Duodenal mucosa (tissue), 2 donors: Measurements from ENCODE around the gene ARHGAP45.
A peak's percentile ranks its signal among the peaks of the same experiment; 100 is the strongest.

ENCODE experiments used
- H3K27ac ChIP-seq: one replicate; pipeline ENCODE4 v1.7.0; 2013; ENCODE audit warnings: low read depth, low read length
- H3K27me3 ChIP-seq, 2 donors: one replicate each; pipeline ENCODE4 v1.7.0; 2013; ENCODE audit warnings: low read length in 2 of 2, control low read depth in 1 of 2; ENCODE audit not compliant: insufficient read depth in 2 of 2, control insufficient read depth in 1 of 2
- H3K36me3 ChIP-seq, 2 donors: one replicate each; pipeline ENCODE4 v1.7.0; 2013; ENCODE audit warnings: low read length in 2 of 2, control low read depth in 1 of 2; ENCODE audit not compliant: insufficient read depth in 2 of 2, control insufficient read depth in 1 of 2
- H3K4me1 ChIP-seq, 2 donors: one replicate each; pipeline ENCODE4 v1.7.0; 2013; ENCODE audit warnings: low read length in 2 of 2, control low read depth in 1 of 2; ENCODE audit not compliant: insufficient read depth in 2 of 2, control insufficient read depth in 1 of 2
- H3K4me3 ChIP-seq, 2 donors: one replicate each; pipeline ENCODE4 v1.7.0; 2013; ENCODE audit warnings: low read length in 2 of 2, low read depth in 1 of 2
- H3K9ac ChIP-seq, 2 donors: one replicate each; pipeline ENCODE4 v1.7.0; 2013; ENCODE audit warnings: low read length in 2 of 2, low read depth in 1 of 2
- H3K9me3 ChIP-seq, 2 donors: one replicate each; pipeline ENCODE4 v1.7.0; 2013; ENCODE audit warnings: low read length in 2 of 2, control low read depth in 1 of 2; ENCODE audit not compliant: control insufficient read depth in 1 of 2

The ARHGAP45 gene

GRCh38 chr19:1064661-1065605 is 2.0 kb upstream of the ARHGAP45 start:
- Histone ChIP-seq H3K4me1 (peaks cover 14 to 30% of the 10 kb centered on the region in 2 donors), H3K9me3 (no peaks in the 10 kb centered on the region), H3K36me3 (no peaks in the 10 kb centered on the region), H3K27ac (no peak overlapping the region), H3K4me3 (no peak overlapping the region), H3K27me3 (peaks cover 13 to 29% of the 10 kb centered on the region in 2 donors), H3K9ac (no peak overlapping the region)

DNA sequence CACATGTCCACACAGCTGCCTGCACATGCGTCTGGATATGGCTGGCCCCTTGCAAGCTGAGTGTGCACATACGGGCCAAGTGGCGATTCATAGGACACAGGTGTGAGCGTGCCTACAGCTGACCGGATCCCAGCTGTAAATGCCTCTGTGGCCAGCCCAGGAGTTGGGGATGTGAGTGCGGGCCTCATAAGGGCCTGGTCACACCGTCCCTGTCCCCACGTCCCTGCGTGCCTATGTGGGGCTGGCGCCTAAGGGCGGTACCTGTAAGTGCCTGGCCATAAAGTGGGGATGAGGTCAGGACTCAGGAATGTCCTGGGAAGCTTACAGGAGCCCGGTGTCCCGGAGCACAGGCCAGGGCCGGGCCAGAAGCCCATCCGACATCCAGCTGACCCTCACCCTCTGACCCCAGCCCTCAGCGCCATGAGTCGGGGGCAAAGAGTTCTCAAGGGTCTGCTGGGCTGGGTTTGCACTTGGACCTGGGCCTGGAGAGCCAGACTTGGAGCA is 1.3 kb upstream of the ARHGAP45 start:
- no peak overlapping the region for H3K9ac ChIP-seq
- peaks cover 14 to 30% of the 10 kb centered on the region in 2 donors for H3K4me1 ChIP-seq
- no peak overlapping the region for H3K27ac ChIP-seq
- no peaks in the 10 kb centered on the region for H3K9me3 ChIP-seq
- peaks cover 13 to 30% of the 10 kb centered on the region in 2 donors for H3K27me3 ChIP-seq
- no peaks in the 10 kb centered on the region for H3K36me3 ChIP-seq
- H3K4me3 ChIP-seq, result no peak overlapping the region

- Histone ChIP-seq H3K4me1 (peaks cover 14 to 30% of the 10 kb centered on the region in 2 donors), H3K27ac (no peak overlapping the region), H3K36me3 (no peaks in the 10 kb centered on the region), H3K4me3 (peak overlapping the region; percentile 35 to 51), H3K27me3 (peaks cover 18 to 34% of the 10 kb centered on the region in 2 donors), H3K9ac (no peak overlapping the region), H3K9me3 (no peaks in the 10 kb centered on the region)
Measured at GRCh38 chr19:1066251-1066747, 668 bp upstream of the ARHGAP45 start.

DNA sequence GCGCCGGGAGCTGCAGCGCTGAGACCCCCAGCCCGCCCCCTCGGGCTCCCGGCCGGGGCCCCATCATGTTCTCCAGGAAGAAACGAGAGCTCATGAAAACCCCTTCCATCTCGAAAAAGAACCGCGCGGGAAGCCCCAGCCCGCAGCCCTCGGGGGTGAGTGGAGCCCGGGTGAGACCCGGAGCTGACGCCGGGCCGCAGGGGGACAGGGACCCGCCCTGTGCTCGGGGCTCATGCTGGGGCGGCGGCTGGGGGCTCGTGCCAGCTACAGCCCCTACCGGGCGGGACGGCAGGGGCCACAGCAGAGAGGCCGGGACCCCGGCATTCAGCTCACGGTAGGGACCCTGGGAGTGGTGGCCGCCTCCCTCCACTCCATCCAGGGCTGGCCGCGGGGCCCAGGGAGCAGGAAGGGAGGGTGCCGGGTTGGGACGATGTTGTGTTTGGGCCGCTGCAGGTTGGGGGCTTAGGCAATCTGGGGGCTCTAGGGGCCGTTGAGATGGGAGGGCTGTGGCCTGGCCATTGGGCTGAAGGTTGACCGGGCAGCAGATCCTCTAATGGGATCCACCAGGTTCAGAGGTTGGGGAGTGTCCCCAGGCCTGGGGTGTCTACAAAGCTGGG is 482 bp downstream of the ARHGAP45 start:
- Histone ChIP-seq H3K27me3 (peaks cover 19 to 37% of the 10 kb centered on the region in 2 donors), H3K9me3 (no peaks in the 10 kb centered on the region), H3K27ac (peak overlapping the region; percentile 50), H3K4me3 (peak overlapping the region; percentile 53 to 60), H3K36me3 (peaks cover 0 to 2% of the 10 kb centered on the region in 2 donors), H3K9ac (peak overlapping the region; percentile 43), H3K4me1 (peaks cover 14 to 30% of the 10 kb centered on the region in 2 donors)

DNA sequence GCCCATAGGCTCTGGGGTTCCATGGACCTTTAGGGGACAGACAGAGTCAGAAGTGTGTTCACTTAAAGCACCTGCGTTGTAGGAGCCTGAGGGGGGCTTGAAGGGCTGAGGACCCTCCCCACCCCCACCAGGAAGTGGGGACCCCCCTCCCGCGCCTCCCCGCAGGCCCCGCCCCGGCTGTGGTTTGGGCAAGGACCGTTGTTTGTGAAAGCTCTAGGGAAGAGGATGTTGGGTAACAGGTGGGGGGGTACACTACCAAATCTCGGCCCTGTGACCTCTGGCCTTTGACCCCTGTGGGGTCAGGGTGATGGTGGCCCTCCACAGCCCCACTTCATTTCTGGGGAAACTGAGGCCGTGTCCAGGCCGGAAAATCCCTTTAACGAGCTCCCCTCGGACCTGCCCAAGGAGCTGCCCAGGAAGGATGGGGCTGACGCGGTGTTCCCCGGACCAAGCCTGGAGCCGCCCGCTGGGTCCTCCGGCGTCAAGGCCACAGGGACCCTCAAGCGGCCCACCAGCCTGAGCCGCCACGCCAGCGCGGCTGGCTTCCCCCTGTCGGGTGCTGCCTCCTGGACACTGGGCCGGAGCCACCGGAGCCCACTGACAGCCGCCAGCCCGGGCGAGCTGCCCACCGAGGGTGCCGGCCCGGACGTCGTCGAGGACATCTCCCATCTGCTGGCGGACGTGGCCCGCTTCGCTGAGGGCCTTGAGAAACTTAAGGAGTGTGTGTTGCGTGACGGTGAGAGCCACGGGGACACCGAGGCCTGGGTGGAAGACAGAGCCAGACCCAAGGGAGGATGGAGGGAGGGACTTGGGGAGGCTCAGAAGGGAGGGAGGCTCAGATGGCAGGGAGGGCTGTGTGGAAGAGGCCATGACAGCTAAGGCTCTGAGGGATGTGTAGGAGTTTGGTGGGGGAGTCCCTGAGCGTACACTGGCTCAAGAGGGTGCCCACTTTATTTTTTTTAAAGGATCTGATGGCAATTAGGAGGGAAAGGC is 1.3 kb downstream of the ARHGAP45 start:
- Histone ChIP-seq H3K4me1 (peaks cover 14 to 30% of the 10 kb centered on the region in 2 donors), H3K27me3 (peaks cover 22 to 44% of the 10 kb centered on the region in 2 donors)

GRCh38 chr19:1069009-1069779 is 2.2 kb downstream of the ARHGAP45 start:
- peak overlapping the region; percentile 60 to 66 for H3K4me3 ChIP-seq
- no peak overlapping the region for H3K27ac ChIP-seq
- peaks cover 0 to 5% of the 10 kb centered on the region in 2 donors for H3K36me3 ChIP-seq
- H3K9me3 ChIP-seq, result no peaks in the 10 kb centered on the region
- peaks cover 14 to 35% of the 10 kb centered on the region in 2 donors for H3K4me1 ChIP-seq
- peak overlapping the region in 1 of 2 donors; percentile 38 for H3K9ac ChIP-seq
- peaks cover 22 to 44% of the 10 kb centered on the region in 2 donors for H3K27me3 ChIP-seq

More for the DNA sequence above, 1.3 kb downstream of the ARHGAP45 start:
- Histone ChIP-seq H3K9ac (peak overlapping the region; percentile 43), H3K9me3 (no peaks in the 10 kb centered on the region), H3K36me3 (peaks cover 0 to 5% of the 10 kb centered on the region in 2 donors), H3K27ac (peak overlapping the region; percentile 50), H3K4me3 (peak overlapping the region; percentile 60 to 66)

DNA sequence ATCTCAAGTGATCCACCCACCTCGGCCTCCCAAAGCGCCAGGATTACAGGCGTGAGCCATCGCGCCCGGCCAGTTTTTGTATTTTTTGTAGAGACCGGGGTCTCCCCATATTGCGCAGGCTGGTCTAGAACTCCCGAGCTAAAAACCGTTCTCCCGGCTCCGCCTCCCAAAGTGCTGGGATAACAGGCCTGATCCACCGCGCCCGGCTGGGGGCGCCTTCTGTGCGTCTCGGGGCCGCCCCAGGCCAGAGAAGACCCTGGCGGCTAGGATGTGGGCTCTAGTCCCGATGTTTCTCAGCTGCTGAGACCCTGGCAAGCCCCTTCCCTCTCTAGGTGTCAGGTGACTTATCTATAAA is 3.6 kb downstream of the ARHGAP45 start:
- peaks cover 13 to 35% of the 10 kb centered on the region in 2 donors for H3K4me1 ChIP-seq
- no peaks in the 10 kb centered on the region for H3K9me3 ChIP-seq
- H3K27ac ChIP-seq, result no peak overlapping the region
- H3K27me3 ChIP-seq, result peaks cover 22 to 41% of the 10 kb centered on the region in 2 donors
- H3K9ac ChIP-seq, result no peak overlapping the region
- H3K36me3 ChIP-seq, result peaks cover 0 to 5% of the 10 kb centered on the region in 2 donors
- H3K4me3 ChIP-seq, result no peak overlapping the region

DNA sequence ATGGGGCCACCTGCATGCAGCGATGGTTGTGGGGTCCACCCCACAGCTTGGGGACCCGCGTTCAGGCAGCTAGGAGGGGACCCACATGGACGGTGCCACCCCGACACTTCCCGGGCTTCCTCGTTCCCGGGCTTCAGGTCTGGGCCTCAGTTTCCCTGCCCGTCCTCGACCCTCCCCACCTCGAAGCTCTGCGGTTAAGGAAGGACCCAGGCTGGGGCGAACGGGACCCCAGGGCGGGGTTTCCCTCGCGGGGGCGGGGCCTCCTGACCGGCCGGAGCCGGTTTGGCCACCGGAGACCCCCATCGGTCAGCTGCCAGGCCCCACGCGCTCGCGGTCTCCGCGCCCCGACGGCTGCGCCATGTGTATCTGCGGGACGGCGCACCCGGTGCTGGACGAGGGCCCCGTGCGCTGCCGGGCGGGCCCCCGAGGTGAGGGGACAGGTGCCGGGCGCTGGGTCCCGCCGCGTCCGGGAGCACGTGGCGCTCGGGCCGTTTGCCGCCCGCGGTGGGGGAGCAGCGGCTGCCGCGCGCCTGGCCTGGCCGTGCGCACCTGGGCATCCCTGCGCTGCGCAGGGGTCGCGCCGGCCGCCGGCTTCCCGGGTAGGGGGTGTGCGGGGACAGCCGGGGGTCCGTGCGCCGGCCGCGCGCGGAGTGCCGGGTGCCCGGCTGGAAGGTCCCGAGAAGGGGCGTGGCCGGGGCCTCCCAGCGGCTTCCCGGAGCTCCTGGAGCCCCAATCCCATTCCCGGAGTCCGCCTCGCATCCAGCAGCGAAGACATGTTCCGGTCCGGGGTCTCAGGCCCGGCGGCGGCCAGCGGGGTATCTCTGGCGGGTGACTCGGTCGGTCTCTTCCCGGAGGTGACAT is 4.2 kb downstream of the ARHGAP45 start:
- H3K27me3 ChIP-seq, result peaks cover 19 to 36% of the 10 kb centered on the region in 2 donors

More for the DNA sequence above, 4.2 kb downstream of the ARHGAP45 start:
- Histone ChIP-seq H3K27ac (no peak overlapping the region), H3K36me3 (peaks cover 0 to 5% of the 10 kb centered on the region in 2 donors), H3K4me1 (peaks cover 18 to 37% of the 10 kb centered on the region in 2 donors), H3K9ac (no peak overlapping the region), H3K4me3 (no peak overlapping the region), H3K9me3 (no peaks in the 10 kb centered on the region)
